Stomach smooth muscle (tissue), 2 donors: ENCODE measurements around the gene RYR1.

Experiments
- H3K27ac ChIP-seq: one replicate; pipeline ENCODE4 v1.7.0; 2013; ENCODE audit warnings: mild to moderate bottlenecking, low read length, inconsistent platforms
- H3K27me3 ChIP-seq, 2 donors: one replicate each; pipeline ENCODE4 v1.7.0; 2013; ENCODE audit warnings: low read length in 2 of 2; ENCODE audit not compliant: insufficient read depth in 2 of 2, control insufficient read depth in 1 of 2
- H3K36me3 ChIP-seq, 2 donors: one replicate each; pipeline ENCODE4 v1.7.0; 2013; ENCODE audit warnings: low read length in 2 of 2; ENCODE audit not compliant: control insufficient read depth in 2 of 2, insufficient read depth in 2 of 2
- H3K4me1 ChIP-seq: one replicate; pipeline ENCODE4 v1.7.0; 2013; ENCODE audit warnings: low read length; ENCODE audit not compliant: control insufficient read depth, insufficient read depth
- H3K4me3 ChIP-seq, 2 donors: one replicate each; pipeline ENCODE4 v1.7.0; 2013; ENCODE audit warnings: low read length in 2 of 2
- H3K9ac ChIP-seq, 2 donors: one replicate each; pipeline ENCODE4 v1.7.0; 2013; ENCODE audit warnings: low read length in 2 of 2, mild to moderate bottlenecking in 1 of 2
- H3K9me3 ChIP-seq, 2 donors: one replicate each; pipeline ENCODE4 v1.7.0; 2013; ENCODE audit warnings: low read length in 2 of 2; ENCODE audit not compliant: control insufficient read depth in 2 of 2
- donor health status: healthy.
- donor health status: Pancreatic carcinoma.

RYR1 gene

DNA sequence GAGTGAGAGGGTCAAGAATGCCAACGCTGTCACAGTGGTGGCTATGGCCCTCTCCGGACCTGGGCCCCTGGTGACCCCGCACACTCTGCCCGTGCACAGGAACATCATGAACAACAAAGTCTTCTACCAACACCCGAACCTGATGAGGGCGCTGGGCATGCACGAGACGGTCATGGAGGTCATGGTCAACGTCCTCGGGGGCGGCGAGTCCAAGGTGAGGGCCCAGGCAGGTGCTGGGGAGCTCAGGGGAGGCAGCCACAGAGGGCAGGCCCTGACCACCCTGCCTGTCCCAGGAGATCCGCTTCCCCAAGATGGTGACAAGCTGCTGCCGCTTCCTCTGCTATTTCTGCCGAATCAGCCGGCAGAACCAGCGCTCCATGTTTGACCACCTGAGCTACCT lies 62.6 kb downstream of the RYR1 start:
- Histone ChIP-seq H3K9me3 (no peaks in the 10 kb centered on the region), H3K36me3 (no peaks in the 10 kb centered on the region), H3K4me1 (no peaks in the 10 kb centered on the region), H3K9ac (no peak overlapping the region), H3K27ac (no peak overlapping the region), H3K27me3 (peaks cover 0 to 2% of the 10 kb centered on the region in 2 donors), H3K4me3 (no peak overlapping the region)

DNA sequence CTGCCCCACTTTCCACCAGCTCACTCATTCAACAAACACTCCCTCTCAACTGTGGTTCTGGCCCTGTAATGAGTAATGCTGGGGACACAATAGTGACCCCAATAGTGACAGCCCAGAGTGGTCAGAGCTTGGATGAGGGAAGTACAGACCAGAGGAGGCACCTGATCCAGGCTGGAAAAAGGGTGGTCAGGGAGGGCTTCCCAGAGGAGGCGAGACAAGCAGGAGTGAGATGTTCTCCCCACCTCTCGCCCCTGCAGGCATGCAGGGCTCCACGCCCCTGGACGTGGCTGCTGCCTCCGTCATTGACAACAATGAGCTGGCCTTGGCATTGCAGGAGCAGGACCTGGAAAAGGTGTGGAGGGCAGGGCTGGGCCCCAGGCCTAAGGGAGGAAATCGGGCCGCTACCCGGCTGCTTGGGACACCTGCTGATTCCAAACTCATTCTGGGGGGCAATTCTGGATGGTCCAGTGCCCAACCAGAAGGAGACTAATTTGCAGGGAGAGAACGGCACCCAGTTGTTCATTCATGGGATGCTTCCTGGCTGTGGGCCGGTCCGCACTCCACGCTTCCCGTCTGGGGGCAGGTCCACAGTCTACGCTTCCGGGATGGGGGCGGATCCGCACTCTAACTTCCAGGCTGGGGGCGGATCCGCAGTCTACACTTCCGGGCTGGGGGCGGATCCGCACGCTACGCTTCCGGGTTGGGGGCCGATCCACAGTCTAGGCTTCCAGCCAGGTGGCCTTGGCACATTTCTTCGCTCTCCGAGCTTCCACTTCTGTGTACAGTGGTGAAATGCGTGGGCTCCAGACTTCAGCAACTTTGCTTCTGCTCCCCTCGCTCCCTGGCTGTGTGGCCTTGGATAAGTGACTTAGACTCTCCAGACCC lies 63.4 kb downstream of the RYR1 start:
- Histone ChIP-seq H3K4me1 (no peaks in the 10 kb centered on the region), H3K9ac (no peak overlapping the region), H3K27me3 (peaks cover 0 to 2% of the 10 kb centered on the region in 2 donors), H3K4me3 (no peak overlapping the region), H3K9me3 (no peaks in the 10 kb centered on the region), H3K36me3 (no peaks in the 10 kb centered on the region), H3K27ac (no peak overlapping the region)

DNA sequence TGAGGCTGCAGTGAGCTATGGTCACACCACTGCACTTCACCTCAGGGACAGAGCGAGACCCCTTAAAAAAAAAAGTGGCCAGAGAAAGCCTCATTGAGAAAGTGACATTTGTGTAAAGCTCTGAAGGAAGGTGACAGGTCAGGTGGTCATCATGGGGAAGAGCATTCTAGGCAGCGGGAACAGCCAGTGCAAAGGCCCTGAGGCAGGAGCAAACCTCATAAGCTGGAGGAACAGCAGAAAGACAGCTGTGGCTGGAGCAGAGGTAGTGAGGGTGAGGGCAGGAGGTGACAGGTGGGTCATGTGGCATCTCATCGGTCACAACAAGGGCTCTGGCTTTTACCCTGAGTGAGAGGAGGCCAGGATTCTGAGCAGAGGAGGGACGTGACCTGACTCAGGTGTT lies 64.4 kb downstream of the RYR1 start:
- Histone ChIP-seq H3K9me3 (no peaks in the 10 kb centered on the region), H3K9ac (no peak overlapping the region), H3K27me3 (peaks cover 0 to 2% of the 10 kb centered on the region in 2 donors), H3K4me1 (no peaks in the 10 kb centered on the region), H3K27ac (no peak overlapping the region), H3K4me3 (no peak overlapping the region), H3K36me3 (no peaks in the 10 kb centered on the region)

DNA sequence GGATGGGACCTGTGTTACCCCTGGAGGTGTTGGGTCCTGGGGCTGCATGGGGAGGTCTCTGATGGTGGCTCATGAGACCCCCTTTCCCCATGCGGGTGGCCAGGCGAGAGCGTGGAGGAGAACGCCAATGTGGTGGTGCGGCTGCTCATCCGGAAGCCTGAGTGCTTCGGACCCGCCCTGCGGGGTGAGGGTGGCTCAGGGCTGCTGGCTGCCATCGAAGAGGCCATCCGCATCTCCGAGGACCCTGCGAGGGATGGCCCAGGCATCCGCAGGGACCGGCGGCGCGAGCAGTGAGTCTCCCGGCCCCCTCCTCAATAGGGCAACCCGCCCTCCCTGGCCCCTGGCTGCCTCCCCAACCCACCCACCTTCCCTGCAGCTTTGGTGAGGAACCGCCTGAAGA lies 66.0 kb downstream of the RYR1 start:
- Histone ChIP-seq H3K4me3 (no peak overlapping the region), H3K9ac (no peak overlapping the region), H3K4me1 (no peaks in the 10 kb centered on the region), H3K27me3 (peaks cover 0 to 4% of the 10 kb centered on the region in 2 donors), H3K36me3 (no peaks in the 10 kb centered on the region), H3K27ac (no peak overlapping the region), H3K9me3 (no peaks in the 10 kb centered on the region)

DNA sequence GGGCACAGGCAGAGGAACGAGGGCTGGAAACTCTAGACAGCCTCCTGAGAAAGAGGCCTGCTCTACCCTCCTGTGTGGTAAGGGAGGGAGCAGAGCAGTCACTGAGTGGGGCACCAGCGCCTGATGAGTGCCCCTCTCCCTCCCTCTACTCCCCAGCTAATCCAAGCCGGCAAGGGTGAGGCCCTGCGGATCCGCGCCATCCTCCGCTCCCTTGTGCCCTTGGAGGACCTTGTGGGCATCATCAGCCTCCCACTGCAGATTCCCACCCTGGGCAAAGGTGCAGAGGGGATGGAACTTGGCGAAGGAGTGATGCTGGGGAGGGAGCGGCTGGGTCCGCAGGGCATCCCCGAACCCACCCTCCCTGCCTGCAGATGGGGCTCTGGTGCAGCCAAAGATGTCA lies 67.0 kb downstream of the RYR1 start:
- Histone ChIP-seq H3K27ac (no peak overlapping the region), H3K4me3 (no peak overlapping the region), H3K4me1 (no peaks in the 10 kb centered on the region), H3K9me3 (no peaks in the 10 kb centered on the region), H3K9ac (no peak overlapping the region), H3K36me3 (no peaks in the 10 kb centered on the region), H3K27me3 (peaks cover 0 to 7% of the 10 kb centered on the region in 2 donors)

DNA sequence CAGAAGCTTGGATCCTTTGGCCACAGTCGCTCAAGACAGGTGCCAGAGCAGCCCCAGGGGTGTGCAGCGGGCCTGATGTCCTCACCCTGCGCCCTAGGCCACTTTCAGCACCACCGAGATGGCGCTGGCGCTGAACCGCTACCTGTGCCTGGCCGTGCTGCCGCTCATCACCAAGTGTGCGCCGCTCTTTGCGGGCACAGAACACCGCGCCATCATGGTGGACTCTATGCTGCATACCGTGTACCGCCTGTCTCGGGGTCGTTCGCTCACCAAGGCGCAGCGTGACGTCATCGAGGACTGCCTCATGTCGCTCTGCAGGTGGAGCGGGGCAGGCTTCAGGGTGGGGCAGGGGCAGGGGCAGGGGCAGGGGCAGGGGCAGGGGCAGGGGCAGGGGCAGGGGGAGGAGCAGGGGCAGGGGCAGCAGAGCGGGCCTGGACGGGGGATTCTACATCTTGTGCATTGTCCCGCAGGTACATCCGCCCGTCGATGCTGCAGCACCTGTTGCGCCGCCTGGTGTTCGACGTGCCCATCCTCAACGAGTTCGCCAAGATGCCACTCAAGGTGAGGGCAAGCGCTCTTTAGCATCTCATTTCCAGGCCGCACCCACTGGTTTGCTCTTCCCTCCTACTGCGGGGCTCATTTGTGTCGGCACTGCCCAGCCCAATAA lies 69.1 kb downstream of the RYR1 start:
- H3K27ac ChIP-seq, result no peak overlapping the region
- no peaks in the 10 kb centered on the region for H3K9me3 ChIP-seq
- H3K27me3 ChIP-seq, result peaks cover 0 to 7% of the 10 kb centered on the region in 2 donors
- no peak overlapping the region for H3K4me3 ChIP-seq
- no peaks in the 10 kb centered on the region for H3K4me1 ChIP-seq
- no peaks in the 10 kb centered on the region for H3K36me3 ChIP-seq
- H3K9ac ChIP-seq, result no peak overlapping the region

GRCh38 chr19:38503077-38503410 lies 69.6 kb downstream of the RYR1 start:
- H3K36me3 ChIP-seq, result no peaks in the 10 kb centered on the region
- H3K4me3 ChIP-seq, result no peak overlapping the region
- H3K9ac ChIP-seq, result no peak overlapping the region
- H3K4me1 ChIP-seq, result no peaks in the 10 kb centered on the region
- H3K9me3 ChIP-seq, result no peaks in the 10 kb centered on the region
- no peak overlapping the region for H3K27ac ChIP-seq
- H3K27me3 ChIP-seq, result peaks cover 0 to 7% of the 10 kb centered on the region in 2 donors

GRCh38 chr19:38505958-38506357 lies 72.5 kb downstream of the RYR1 start:
- Histone ChIP-seq H3K9ac (no peak overlapping the region), H3K4me3 (no peak overlapping the region), H3K9me3 (no peaks in the 10 kb centered on the region), H3K4me1 (no peaks in the 10 kb centered on the region), H3K27ac (no peak overlapping the region), H3K36me3 (no peaks in the 10 kb centered on the region), H3K27me3 (peaks cover 0 to 9% of the 10 kb centered on the region in 2 donors)

DNA sequence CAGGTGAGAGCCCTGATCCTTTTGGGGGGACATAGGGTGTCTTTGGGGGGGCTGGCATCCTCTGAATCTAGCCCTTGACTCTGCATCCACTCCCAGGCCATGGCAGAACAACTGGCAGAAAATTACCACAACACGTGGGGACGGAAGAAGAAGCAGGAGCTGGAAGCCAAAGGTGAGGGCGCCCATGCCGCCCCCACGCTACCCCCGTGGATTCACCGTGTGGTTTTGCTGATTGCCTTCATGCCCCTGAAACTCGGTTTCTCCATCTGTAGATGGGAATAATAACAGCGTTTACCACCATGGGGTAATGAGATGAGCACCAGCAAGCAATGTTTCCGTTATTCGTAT lies 72.9 kb downstream of the RYR1 start:
- Histone ChIP-seq H3K27me3 (peaks cover 0 to 9% of the 10 kb centered on the region in 2 donors), H3K9ac (no peak overlapping the region), H3K9me3 (no peaks in the 10 kb centered on the region), H3K36me3 (no peaks in the 10 kb centered on the region), H3K4me3 (no peak overlapping the region), H3K27ac (no peak overlapping the region), H3K4me1 (no peaks in the 10 kb centered on the region)

GRCh38 chr19:38506723-38507550 lies 73.4 kb downstream of the RYR1 start:
- H3K9ac ChIP-seq, result no peak overlapping the region
- peaks cover 0 to 9% of the 10 kb centered on the region in 2 donors for H3K27me3 ChIP-seq
- no peaks in the 10 kb centered on the region for H3K36me3 ChIP-seq
- no peak overlapping the region for H3K4me3 ChIP-seq
- no peaks in the 10 kb centered on the region for H3K4me1 ChIP-seq
- no peaks in the 10 kb centered on the region for H3K9me3 ChIP-seq
- H3K27ac ChIP-seq, result no peak overlapping the region
